Endothelial cell (in vitro differentiated cells): ENCODE measurements around the gene APOBEC3B. TPM values are rescaled to one million over a fixed set of nuclear protein-coding genes. Genes with fewer than 3 reads are reported as not detected.

Experiments used
- DNase-seq: peaks from one replicate; pipeline ENCODE4 v3.0.0; 2021; ENCODE audit warnings: low spot score
- H3K27ac Mint-ChIP-seq: one replicate; pipeline ENCODE4 v1.8.0; 2021; ENCODE audit warnings: mixed read lengths, inconsistent platforms; ENCODE audit not compliant: unreplicated experiment
- H3K27me3 Mint-ChIP-seq: one replicate; pipeline ENCODE4 v1.8.0; 2021; ENCODE audit warnings: mild to moderate bottlenecking, moderate library complexity, mixed read lengths, inconsistent platforms; ENCODE audit not compliant: unreplicated experiment
- H3K36me3 Mint-ChIP-seq: one replicate; pipeline ENCODE4 v1.8.0; 2021; ENCODE audit warnings: mild to moderate bottlenecking, low read depth, mixed read lengths, inconsistent platforms; ENCODE audit not compliant: unreplicated experiment
- H3K4me1 Mint-ChIP-seq: one replicate; pipeline ENCODE4 v1.8.0; 2021; ENCODE audit warnings: mild to moderate bottlenecking, mixed read lengths, inconsistent platforms; ENCODE audit not compliant: unreplicated experiment
- H3K4me3 Mint-ChIP-seq: one replicate; pipeline ENCODE4 v1.8.0; 2021; ENCODE audit warnings: mild to moderate bottlenecking, mixed read lengths, inconsistent platforms; ENCODE audit not compliant: unreplicated experiment
- H3K9me3 Mint-ChIP-seq: one replicate; pipeline ENCODE4 v1.8.0; 2021; ENCODE audit warnings: mixed read lengths, inconsistent platforms; ENCODE audit not compliant: unreplicated experiment
- CTCF ChIP-seq: fragments of 200-600 bp; sonication (generic); IDR thresholded peaks from one replicate; pipeline ENCODE4 v1.5.0; 2021; ENCODE audit warnings: antibody characterized with exemption; ENCODE audit not compliant: unreplicated experiment
- total RNA-seq: library from RNA; stranded (reverse); fragmentation: NEBNext Ultra II Directional; extraction: Animal tissue kit (Norgen Biotek cat#: 25700); gene quantifications from one replicate; pipeline ENCODE4 v1.2.1, GENCODE V29; 2021; ENCODE audit not compliant: unreplicated experiment

Gene APOBEC3B
- total RNA-seq, 1 donor from 2014 or later, result 1.0 TPM

DNA sequence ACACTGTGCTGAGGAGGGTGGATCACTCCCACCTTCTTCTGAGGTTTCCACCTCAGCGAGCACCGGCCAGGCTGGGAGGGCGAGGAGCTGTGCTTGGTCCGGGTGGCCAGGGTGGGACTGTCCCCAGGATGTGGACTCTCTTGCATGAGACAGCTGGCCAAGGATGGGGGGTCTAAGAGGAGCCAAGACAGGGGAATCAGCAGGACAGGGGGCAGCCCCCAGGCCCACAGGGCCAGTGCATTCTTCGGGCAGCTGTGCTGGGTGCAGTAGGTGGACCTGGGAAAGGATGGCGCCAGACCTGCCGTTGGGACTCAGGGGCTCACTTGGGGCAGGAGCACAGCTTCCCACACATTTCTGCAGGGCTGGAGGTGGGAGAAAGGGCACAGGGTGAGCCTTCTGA, 15.2 kb upstream of the APOBEC3B start:
- H3K27ac Mint-ChIP-seq, result no peak overlapping the region
- no peaks in the 10 kb centered on the region for H3K36me3 Mint-ChIP-seq
- H3K9me3 Mint-ChIP-seq, result no peaks in the 10 kb centered on the region
- no peak for DNase-seq
- TF ChIP-seq CTCF, result no peak
- peaks cover 9% of the 10 kb centered on the region for H3K4me1 Mint-ChIP-seq
- peaks cover 16% of the 10 kb centered on the region for H3K27me3 Mint-ChIP-seq
- H3K4me3 Mint-ChIP-seq, result no peak overlapping the region

GRCh38 chr22:38967451-38968450, 14.4 kb upstream of the APOBEC3B start:
- TF ChIP-seq CTCF, result no peak
- Mint-ChIP-seq H3K4me1 (peaks cover 9% of the 10 kb centered on the region), H3K27ac (no peak overlapping the region), H3K9me3 (no peaks in the 10 kb centered on the region), H3K36me3 (no peaks in the 10 kb centered on the region), H3K4me3 (no peak overlapping the region), H3K27me3 (peaks cover 16% of the 10 kb centered on the region)
- DNase-seq, result no peak

- no peak for TF ChIP-seq CTCF
- H3K9me3 Mint-ChIP-seq, result no peaks in the 10 kb centered on the region
- H3K4me3 Mint-ChIP-seq, result no peak overlapping the region
- no peak overlapping the region for H3K27ac Mint-ChIP-seq
- no peak for DNase-seq
- peaks cover 16% of the 10 kb centered on the region for H3K27me3 Mint-ChIP-seq
- no peaks in the 10 kb centered on the region for H3K36me3 Mint-ChIP-seq
- H3K4me1 Mint-ChIP-seq, result peaks cover 8% of the 10 kb centered on the region
Measured at GRCh38 chr22:38968801-38969200, 13.3 kb upstream of the APOBEC3B start.

DNA sequence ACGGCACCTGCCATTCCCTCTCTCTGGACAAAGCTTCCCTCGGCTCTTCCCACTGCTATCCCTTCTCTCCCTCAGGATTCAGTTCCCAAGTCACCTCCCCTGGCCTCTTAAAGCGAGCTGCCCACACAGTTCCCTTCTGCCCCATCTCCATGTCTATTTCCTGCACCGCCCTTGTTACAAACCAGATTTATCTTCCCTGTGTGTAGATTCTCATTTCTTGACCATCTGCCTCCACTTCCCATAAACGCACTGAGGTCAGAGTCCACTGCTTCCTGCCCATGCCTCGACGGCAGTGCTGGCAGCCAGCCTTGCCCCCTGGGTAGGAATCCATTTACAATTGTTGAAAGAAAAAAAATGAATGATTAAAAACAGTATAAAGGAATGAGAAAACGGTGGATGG, 11.6 kb upstream of the APOBEC3B start:
- Mint-ChIP-seq H3K27ac (no peak overlapping the region), H3K4me1 (peaks cover 4% of the 10 kb centered on the region), H3K9me3 (no peaks in the 10 kb centered on the region), H3K36me3 (no peaks in the 10 kb centered on the region), H3K4me3 (no peak overlapping the region), H3K27me3 (peaks cover 9% of the 10 kb centered on the region)
- TF ChIP-seq CTCF, result no peak
- no peak for DNase-seq

GRCh38 chr22:38971202-38971601, 10.9 kb upstream of the APOBEC3B start:
- Mint-ChIP-seq H3K27ac (no peak overlapping the region), H3K9me3 (no peaks in the 10 kb centered on the region), H3K4me1 (peaks cover 3% of the 10 kb centered on the region), H3K27me3 (peaks cover 8% of the 10 kb centered on the region), H3K36me3 (no peaks in the 10 kb centered on the region), H3K4me3 (no peak overlapping the region)
- DNase-seq, result no peak
- TF ChIP-seq CTCF, result no peak
